ENCODE results near the gene EFNA2. TPM values are rescaled to one million over a fixed set of nuclear protein-coding genes. Genes with fewer than 3 reads are reported as not detected.

EFNA2 gene
- total and polyA plus RNA-seq, 2 experiments from 2014 or later, result 2.7 to 10.3 TPM

GRCh38 chr19:1263188-1263587 lies 22.5 kb upstream of the EFNA2 start (continued):
- TF ChIP-seq ETS1 (IDR thresholded peaks at IDR 0.05), result no peak
- no peak for TF ChIP-seq JUNB (IDR thresholded peaks at IDR 0.05; ENCODE audit: unreplicated experiment)
- TF ChIP-seq CREB1 (CRISPR knock-in tag; IDR thresholded peaks at IDR 0.05; ENCODE audit: low read depth), result no peak
- no peak for TF ChIP-seq CTCF (conservative IDR thresholded peaks at IDR 0.05; ENCODE audit: low read depth in 2 of 2)
- no peak for TF ChIP-seq ZNF114 (CRISPR knock-in tag; IDR thresholded peaks at IDR 0.05)
- no peak for TF ChIP-seq EZH2phosphoT487 (IDR thresholded peaks at IDR 0.05; ENCODE audit: unreplicated experiment)

GRCh38 chr19:1264801-1265614 lies 20.7 kb upstream of the EFNA2 start:
- Mint-ChIP-seq H3K36me3 (ENCODE audit: low read depth) (peaks cover 13% of the 10 kb centered on the region), H3K27ac (peak overlapping the region; percentile 96), H3K9me3 (peaks cover 2% of the 10 kb centered on the region), H3K27me3 (ENCODE audit: insufficient read depth, low read depth, poor library complexity) (peaks cover 46% of the 10 kb centered on the region), H3K4me3 (peak overlapping the region; percentile 52), H3K4me1 (peaks cover 49% of the 10 kb centered on the region)
- Histone ChIP-seq H4K20me1 (replicated peaks; ENCODE audit: insufficient read depth) (0 out of 2 replicates have a peak, but pooled peaks cover 4% of the 10 kb centered on the region), H3K4me3 (peak overlapping the region; percentile 43; the same call in 1 of the 2 replicates), H3K27me3 (ENCODE audit: insufficient read depth) (peaks cover 10% of the 10 kb centered on the region; the same call in 1 of the 2 replicates), H2AFZ (no peak overlapping the region), H3K27ac (ENCODE audit: low read depth) (no peak overlapping the region), H3K4me2 (peak overlapping the region; percentile 71), H3K36me3 (ENCODE audit: insufficient read depth) (no peaks in the 10 kb centered on the region), H3K79me2 (replicated peaks; ENCODE audit: insufficient read depth) (peaks cover 9% of the 10 kb centered on the region), H3F3A (replicated peaks; ENCODE audit: low read depth) (peaks cover 40% of the 10 kb centered on the region), H3K9me2 (ENCODE audit: insufficient read depth) (no peaks in the 10 kb centered on the region), H3K4me1 (ENCODE audit: insufficient read depth) (peaks cover 46% of the 10 kb centered on the region)
- TF ChIP-seq EZH2 (IDR thresholded peaks at IDR 0.05; ENCODE audit: low read depth, unreplicated experiment) (no peak), EZH2phosphoT487 (IDR thresholded peaks at IDR 0.05; ENCODE audit: unreplicated experiment) (no peak), ETS1 (IDR thresholded peaks at IDR 0.05) (no peak), CREB1 (CRISPR knock-in tag; IDR thresholded peaks at IDR 0.05; ENCODE audit: low read depth) (0 out of 2 replicates have a peak, but pooled peaks have one; percentile 15), REST (IDR thresholded peaks at IDR 0.05; ENCODE audit: unreplicated experiment) (no peak), JUNB (IDR thresholded peaks at IDR 0.05; ENCODE audit: unreplicated experiment) (peak; percentile 43)
- ATAC-seq (peak; percentile 9), DNase-seq (ENCODE audit: low spot score) (peak; percentile 87)

All from GM23338 (cell line).